HG03378 (cell line): Measurements from ENCODE around the gene AGTRAP.

Experiments
- ATAC-seq: cut with Tn5 transposase; IDR thresholded peaks from one replicate; pipeline ENCODE4 v1.9.1; 2021; ENCODE audit warnings: mild to moderate bottlenecking, moderate library complexity; ENCODE audit not compliant: unreplicated experiment

Gene AGTRAP

DNA sequence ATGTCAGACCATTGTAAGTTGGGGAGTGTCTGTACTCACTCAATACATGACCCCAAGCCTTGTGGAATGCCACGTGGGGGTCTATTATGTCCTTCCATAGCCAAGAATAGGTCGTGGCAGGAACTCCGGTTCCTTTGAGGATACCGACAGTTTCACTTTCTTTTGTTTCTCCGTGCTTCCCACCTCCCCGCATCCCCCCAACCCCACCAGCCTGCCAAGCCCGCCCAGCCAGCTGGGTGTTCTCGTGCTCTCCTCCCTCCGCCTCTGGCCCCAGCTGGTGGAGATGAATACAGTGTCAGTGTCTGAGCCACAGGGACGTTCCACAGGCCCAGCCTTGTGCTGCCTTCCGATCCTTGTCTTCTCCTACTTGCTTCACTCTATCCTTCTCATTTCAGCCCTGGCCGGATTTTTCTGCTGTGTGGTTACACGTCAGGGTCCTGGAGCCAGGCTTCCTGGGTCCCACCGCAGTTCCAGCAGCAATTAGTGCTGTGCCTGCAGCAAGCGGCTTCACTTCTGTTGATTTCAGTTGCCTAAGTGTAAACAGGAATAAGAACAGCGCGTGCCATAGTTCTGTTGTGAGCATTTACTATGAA, 4.1 kb upstream of the AGTRAP start:
- no peak for ATAC-seq

DNA sequence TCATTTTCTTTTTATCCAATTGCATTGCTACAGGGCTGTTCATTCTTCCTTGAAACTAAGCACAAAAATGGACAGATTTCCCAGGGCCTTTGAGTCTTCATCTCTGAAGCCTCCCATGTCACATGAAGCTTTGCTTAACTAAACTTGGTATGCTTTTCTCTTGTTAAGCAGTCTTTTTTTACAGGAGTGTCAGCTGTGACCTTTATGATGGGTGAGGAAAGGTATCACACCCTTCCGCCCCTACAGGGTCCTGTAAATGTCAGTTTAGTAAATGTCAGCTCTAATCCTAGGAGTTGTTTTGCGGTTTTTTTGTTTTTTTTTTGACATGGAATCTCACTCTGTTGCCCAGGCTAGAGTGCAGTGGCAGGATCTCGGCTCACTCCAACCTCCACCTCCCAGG, 2.6 kb upstream of the AGTRAP start:
- no peak for ATAC-seq

DNA sequence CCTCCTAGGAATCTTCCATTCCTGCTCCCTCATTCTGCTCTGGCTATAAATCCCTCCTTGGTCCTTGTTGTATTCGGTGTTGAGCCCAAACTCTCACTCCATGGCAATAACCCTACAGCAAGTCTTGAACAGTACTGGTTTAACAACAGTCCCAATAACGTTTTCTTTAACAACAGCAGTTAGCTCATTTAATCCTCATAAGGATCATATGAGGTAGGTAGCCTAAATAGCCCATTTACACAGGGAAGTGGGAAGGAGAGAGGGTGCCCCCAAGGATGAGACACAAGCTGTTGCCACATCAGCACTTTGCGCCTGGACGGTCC, 444 bp upstream of the AGTRAP start:
- ATAC-seq = no peak

DNA sequence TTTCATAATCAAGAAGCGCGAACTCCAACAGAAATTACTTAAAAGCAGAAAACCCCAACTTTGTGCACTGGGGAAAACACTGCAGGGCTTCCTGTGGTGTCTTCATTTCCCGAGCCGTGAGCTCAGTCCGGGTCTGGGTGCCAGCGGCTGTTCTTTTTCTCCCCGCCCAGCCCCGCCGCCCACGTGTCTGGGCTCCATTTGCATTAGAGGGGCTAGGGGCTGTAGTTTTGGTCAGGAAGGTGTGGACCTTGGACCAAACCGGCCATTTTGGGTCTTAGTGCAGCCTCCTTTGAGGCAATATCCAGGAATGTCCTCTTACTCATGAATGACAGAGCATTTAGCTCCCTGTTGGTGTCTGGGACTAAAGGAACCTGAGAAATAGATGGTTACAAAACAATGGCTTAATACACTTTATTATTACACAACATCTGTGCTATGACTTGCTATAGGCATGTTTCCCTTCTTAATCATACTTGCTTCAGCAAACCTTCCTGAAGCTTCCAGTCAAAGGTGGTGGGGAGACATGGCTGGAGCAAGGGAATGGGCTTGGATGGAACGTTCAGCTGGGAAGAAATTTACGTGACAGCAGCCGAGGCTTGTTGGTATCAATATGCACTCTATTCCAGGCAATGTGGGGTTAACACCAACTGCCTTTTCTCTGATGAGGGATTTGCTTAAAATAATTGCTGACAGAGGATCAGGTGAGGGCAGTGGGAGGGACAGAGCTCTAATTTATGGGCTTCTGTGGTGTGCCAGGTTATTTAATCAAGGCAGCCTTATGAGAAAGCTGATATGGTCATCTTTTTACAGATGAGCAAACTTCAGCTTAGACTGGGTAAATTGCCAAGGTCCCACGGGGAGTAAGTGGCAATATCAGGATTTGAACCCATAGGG, 1.1 kb downstream of the AGTRAP start:
- no peak for ATAC-seq

DNA sequence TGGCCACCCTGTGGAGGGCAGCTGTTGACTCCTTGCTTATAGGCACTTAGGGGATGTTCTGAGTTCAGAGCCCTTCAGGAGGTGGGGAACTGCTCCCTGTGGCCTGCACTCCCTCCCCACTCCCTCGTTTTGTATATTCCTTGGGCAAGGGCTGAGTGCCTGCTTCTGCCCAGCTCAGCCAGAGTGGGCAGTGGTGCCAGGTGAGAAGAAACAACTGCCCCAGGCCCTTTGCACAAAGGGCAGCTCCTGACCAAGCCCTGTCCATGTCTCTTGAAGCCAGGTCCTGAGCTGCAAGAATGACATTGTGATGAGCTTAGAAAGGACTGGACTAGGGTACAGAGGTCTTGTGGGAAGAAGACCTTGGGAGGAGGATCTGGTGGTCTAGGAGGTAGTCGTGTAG, 2.2 kb downstream of the AGTRAP start:
- ATAC-seq = no peak

DNA sequence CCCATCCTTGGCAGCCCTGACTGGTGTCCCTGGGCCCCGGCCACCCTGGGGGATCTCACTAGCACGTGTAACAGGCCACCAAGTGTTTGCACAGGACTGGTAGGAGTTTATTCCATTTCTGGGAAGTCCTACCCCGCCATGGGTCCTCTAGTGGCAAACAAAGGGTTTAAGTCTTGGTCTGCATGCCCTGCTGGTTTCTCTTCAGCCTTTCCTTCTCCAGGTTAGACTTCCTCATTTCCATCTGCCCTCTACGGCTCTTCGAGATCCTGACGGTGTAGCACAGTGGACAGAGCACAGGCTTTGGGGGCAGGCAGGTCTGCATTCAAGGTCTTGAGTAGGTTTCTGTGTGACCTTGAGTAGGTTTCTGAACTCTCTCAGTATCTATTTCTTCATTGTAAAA, 2.8 kb downstream of the AGTRAP start:
- no peak for ATAC-seq

GRCh38 chr1:11740258-11741192, 4.6 kb downstream of the AGTRAP start:
- no peak for ATAC-seq

DNA sequence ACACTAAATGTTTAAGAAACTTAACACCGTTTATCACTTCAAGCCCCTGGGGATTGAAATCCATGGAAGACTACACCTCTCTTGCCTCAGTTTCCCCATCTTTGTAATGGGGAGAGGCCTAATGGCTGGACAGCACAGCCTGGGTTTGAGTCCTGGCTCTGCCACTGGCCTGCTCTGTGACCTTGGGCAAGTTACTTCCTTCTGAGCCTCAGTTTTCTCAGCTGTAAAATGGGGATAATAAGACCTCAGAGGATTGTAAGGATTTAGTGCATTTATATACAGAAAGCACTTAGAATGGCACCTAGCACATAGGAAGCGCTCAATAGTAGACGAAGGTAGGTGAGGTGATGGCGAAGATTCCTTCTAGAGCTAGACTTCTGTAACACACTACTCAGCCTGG, 5.5 kb downstream of the AGTRAP start:
- ATAC-seq = no peak

DNA sequence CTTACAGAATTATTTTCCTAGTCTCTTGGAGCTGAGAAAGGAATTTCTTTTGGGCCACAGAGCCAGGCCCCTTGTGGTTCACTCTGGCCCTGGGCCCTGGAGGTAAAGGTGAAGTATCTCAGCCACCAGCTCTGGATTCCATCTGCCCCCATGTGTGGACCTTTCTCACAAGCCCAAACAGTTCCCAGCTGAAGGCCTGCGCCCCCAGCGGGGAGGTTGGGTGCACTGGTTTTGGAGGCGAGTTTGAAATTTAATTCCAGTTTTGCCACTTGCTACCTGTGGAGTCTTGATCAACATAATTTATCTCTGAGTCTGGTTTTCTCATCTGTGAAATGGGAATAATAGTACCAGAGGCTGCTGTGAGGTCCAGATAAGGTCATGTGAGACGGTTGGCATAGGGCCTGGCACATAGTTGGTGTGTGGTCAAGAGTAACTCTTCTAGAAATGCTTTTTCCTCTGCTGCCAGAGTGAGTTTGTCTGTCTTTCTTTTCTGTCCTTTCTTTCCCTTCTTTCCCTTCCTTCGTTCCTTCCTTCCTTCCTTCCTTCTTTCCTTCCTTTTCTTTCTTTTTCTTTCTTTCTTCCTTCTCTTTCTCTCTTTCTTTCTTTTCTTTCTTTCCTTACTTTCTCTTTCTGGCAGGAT, 6.1 kb downstream of the AGTRAP start:
- ATAC-seq = no peak

DNA sequence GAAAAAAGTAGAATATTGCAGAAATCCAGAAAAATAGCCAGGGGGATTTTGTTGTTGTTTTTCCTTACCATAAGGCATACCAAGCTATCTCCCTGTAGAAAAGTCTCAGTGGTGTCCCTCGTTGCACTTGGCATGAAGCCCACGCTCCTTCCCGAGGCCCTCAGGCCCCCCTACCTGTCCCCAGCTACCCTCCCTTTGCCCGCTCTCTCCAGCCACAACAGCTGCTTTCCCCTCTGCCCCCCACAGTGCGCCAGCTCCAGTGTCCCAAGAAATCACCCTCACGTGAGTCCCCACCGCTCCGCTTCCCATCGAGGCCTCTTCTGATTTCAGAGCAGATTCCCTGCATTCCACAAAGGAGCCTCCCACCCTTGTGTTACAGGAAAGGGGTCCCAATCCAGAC, 8.4 kb downstream of the AGTRAP start:
- no peak for ATAC-seq

DNA sequence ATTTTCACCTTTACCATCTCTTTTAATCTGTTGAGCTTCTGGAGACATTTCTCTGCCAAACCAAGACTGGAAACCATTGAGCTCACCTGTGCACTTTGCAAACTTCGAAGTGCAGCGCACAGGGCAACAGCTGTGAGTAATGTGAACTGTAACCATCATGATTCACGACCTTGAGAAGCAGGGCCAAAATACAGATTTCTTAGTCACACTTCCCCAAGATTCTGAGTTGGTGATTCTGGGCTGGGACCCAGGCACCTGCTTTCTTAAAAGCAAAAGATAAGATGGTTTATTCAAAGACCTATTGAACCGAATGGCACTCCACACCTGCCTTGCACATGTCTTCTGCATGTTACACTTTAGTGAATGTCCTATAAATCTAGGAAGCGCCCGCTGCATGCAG, 10.2 kb downstream of the AGTRAP start:
- ATAC-seq = no peak

- no peak for ATAC-seq
Observed at GRCh38 chr1:11746795-11747487, 11.0 kb downstream of the AGTRAP start.

DNA sequence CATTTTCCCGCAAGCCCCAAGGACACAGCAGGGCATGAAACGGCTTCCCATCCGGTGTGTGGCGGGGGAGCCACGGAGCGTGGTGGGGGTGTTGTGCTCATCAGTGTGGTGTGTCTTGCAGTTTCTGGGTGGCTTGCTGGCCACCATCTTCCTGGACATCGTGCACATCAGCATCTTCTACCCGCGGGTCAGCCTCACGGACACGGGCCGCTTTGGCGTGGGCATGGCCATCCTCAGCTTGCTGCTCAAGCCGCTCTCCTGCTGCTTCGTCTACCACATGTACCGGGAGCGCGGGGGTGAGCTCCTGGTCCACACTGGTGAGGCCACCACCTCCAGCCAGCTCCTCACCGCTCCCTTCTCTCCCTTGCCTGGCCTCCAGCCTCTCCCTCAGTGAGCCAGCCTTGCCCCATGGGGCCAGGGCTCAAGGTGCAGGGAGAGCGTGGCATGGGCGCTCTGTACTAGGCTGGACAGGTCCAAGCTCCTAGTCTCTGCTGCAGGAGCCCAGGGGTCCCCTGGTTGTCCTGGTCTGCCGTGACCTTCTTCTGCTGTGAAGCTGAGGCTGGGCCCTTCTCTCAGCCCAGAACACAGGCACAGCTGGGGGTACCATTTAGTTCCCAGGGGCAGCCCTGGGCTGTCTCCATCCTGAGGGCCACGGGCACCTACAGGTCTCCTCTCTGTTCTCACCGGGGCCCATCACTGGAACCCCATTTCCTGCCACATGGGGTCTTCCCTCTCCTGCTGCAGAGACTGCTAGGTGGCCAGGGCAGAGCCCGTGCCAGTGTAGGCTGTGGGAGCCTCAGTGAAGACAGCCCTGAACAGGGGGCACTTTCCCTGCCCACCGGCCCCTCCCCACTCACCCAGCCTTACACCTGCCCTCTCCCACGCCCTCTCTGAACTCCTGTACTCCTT, 12.6 kb downstream of the AGTRAP start:
- no peak for ATAC-seq

- no peak for ATAC-seq
Observed at GRCh38 chr1:11749203-11749689, 13.3 kb downstream of the AGTRAP start.

DNA sequence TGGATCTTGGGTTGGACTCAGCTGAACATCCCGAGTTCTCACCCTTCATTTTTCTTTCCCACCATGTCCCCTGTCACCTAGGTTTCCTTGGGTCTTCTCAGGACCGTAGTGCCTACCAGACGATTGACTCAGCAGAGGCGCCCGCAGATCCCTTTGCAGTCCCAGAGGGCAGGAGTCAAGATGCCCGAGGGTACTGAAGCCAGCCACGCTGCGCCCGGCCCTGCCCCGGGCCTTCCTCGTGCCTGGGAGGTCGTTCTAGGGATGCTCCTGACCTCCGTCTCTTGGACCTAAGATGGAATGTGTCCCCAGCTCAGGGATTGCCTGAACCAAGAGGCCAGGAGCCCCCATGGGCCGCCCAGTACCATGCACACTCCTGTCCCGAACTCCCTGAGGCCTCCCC, 14.1 kb downstream of the AGTRAP start:
- ATAC-seq = no peak

GRCh38 chr1:11751087-11751486, 15.2 kb downstream of the AGTRAP start:
- ATAC-seq = no peak

DNA sequence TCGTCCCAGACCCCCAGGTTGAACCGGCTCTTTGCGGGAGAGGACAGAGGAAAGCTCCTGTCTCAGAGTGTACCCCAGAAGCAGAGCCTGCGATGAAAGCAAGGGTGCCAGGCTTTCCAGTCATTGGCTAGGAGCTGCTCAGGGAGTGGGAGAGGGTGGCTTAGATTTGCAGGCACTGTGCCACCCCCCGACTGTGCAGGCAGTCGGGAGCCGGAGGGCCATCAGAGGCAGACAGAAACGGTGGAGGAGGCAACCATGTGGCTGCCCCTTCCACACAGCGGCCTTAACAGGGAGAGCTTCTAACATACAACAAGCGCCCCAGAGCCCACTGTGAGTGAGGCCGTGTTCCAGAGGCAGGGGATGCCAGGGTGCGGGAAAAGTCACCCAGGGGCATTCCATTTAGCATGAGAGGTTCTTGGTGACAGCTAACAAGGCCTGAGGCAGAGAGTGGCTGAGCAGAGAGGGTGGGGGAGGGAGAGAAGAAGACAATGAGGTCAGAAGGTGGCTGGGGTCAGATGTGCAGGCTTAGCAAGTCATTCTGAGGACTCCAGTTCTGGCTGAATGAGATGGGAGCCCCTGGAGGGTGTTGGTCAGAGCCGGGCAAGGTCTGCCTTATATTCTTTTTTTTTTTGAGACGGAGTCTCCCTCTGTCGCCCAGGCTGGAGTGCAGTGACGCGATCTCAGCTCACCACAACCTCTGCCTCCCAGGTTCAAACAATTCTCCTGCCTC, 16.6 kb downstream of the AGTRAP start:
- no peak for ATAC-seq

- no peak for ATAC-seq
Observed at GRCh38 chr1:11753555-11754208, 17.7 kb downstream of the AGTRAP start.
